Measurements from ENCODE around the gene CCM2.

Gene CCM2

GRCh38 chr7:45092100-45092930 is 92.3 kb downstream of the CCM2 start:
- H3K4me3 ChIP-seq (ENCODE audit: low read length) = no peak overlapping the region
- TF ChIP-seq CTCF (IDR thresholded peaks at IDR 0.05; ENCODE audit: low read length) = no peak
- no peak for TF ChIP-seq EZH2 (optimal IDR thresholded peaks at IDR 0.05; ENCODE audit: low read depth, low read length)
- no peak for TF ChIP-seq EZH2phosphoT487 (IDR thresholded peaks at IDR 0.05; ENCODE audit: low read length)
- H3K36me3 ChIP-seq (replicated peaks; ENCODE audit: insufficient read depth, low read length) = no peaks in the 10 kb centered on the region
- no peaks in the 10 kb centered on the region for H3K79me2 ChIP-seq (ENCODE audit: low read length)
- H2AFZ ChIP-seq (ENCODE audit: low read length) = no peak overlapping the region
- no peaks in the 10 kb centered on the region for H3K9me3 ChIP-seq (replicated peaks; ENCODE audit: insufficient read depth, low read length)
- no peaks in the 10 kb centered on the region for H3K9me2 ChIP-seq (replicated peaks; ENCODE audit: insufficient read depth, low read length)
- no peak overlapping the region for H3K4me2 ChIP-seq (ENCODE audit: low read depth, low read length)
- H3K4me1 ChIP-seq (ENCODE audit: low read length) = no peaks in the 10 kb centered on the region
- H3F3A ChIP-seq (ENCODE audit: insufficient read depth, low read length) = no peaks in the 10 kb centered on the region
- no peak overlapping the region for H3K9ac ChIP-seq (ENCODE audit: low read length)
- DNase-seq = no peak
- H3K27me3 ChIP-seq (replicated peaks; ENCODE audit: insufficient read depth, low read length) = no peaks in the 10 kb centered on the region; the same call in 1 of the 2 replicates
- H4K20me1 ChIP-seq (ENCODE audit: insufficient read depth, low read length) = no peaks in the 10 kb centered on the region
- H3K27ac ChIP-seq (ENCODE audit: low read length) = no peak overlapping the region

GRCh38 chr7:45092931-45093235 is 92.9 kb downstream of the CCM2 start:
- H2AFZ ChIP-seq (ENCODE audit: low read length) = no peak overlapping the region

GRCh38 chr7:45098983-45099839 is 99.2 kb downstream of the CCM2 start:
- TF ChIP-seq EZH2 (optimal IDR thresholded peaks at IDR 0.05; ENCODE audit: low read depth, low read length) (no peak), CTCF (IDR thresholded peaks at IDR 0.05; ENCODE audit: low read length) (no peak), EZH2phosphoT487 (IDR thresholded peaks at IDR 0.05; ENCODE audit: low read length) (no peak)
- no peaks in the 10 kb centered on the region for H3K9me2 ChIP-seq (replicated peaks; ENCODE audit: insufficient read depth, low read length)
- H3K9me3 ChIP-seq (replicated peaks; ENCODE audit: insufficient read depth, low read length) = no peaks in the 10 kb centered on the region
- H3K36me3 ChIP-seq (replicated peaks; ENCODE audit: insufficient read depth, low read length) = peaks cover 16% of the 10 kb centered on the region; the same call in 1 of the 2 replicates
- no peak overlapping the region for H3K9ac ChIP-seq (ENCODE audit: low read length)
- H3K4me3 ChIP-seq (ENCODE audit: low read length) = no peak overlapping the region
- H3K4me2 ChIP-seq (ENCODE audit: low read depth, low read length) = no peak overlapping the region
- H3F3A ChIP-seq (ENCODE audit: insufficient read depth, low read length) = no peaks in the 10 kb centered on the region; the same call in 1 of the 2 replicates
- no peak overlapping the region for H3K27ac ChIP-seq (ENCODE audit: low read length)
- H3K79me2 ChIP-seq (ENCODE audit: low read length) = peaks cover 5% of the 10 kb centered on the region; the same call in 1 of the 2 replicates
- H4K20me1 ChIP-seq (ENCODE audit: insufficient read depth, low read length) = no peaks in the 10 kb centered on the region
- no peak for DNase-seq
- H2AFZ ChIP-seq (ENCODE audit: low read length) = no peak overlapping the region
- H3K27me3 ChIP-seq (replicated peaks; ENCODE audit: insufficient read depth, low read length) = no peaks in the 10 kb centered on the region
- H3K4me1 ChIP-seq (ENCODE audit: low read length) = no peaks in the 10 kb centered on the region

More at GRCh38 chr7:45092931-45093235, 92.9 kb downstream of the CCM2 start:
- Histone ChIP-seq H4K20me1 (ENCODE audit: insufficient read depth, low read length) (no peaks in the 10 kb centered on the region), H3K9me3 (replicated peaks; ENCODE audit: insufficient read depth, low read length) (no peaks in the 10 kb centered on the region), H3K36me3 (replicated peaks; ENCODE audit: insufficient read depth, low read length) (no peaks in the 10 kb centered on the region), H3K4me3 (ENCODE audit: low read length) (no peak overlapping the region), H3F3A (ENCODE audit: insufficient read depth, low read length) (no peaks in the 10 kb centered on the region; the same call in 1 of the 2 replicates), H3K9ac (ENCODE audit: low read length) (no peak overlapping the region), H3K27me3 (replicated peaks; ENCODE audit: insufficient read depth, low read length) (no peaks in the 10 kb centered on the region; the same call in 1 of the 2 replicates), H3K9me2 (replicated peaks; ENCODE audit: insufficient read depth, low read length) (no peaks in the 10 kb centered on the region), H3K79me2 (ENCODE audit: low read length) (no peaks in the 10 kb centered on the region), H3K4me1 (ENCODE audit: low read length) (no peaks in the 10 kb centered on the region), H3K4me2 (ENCODE audit: low read depth, low read length) (no peak overlapping the region), H3K27ac (ENCODE audit: low read length) (no peak overlapping the region)
- no peak for TF ChIP-seq CTCF (IDR thresholded peaks at IDR 0.05; ENCODE audit: low read length)
- no peak for TF ChIP-seq EZH2phosphoT487 (IDR thresholded peaks at IDR 0.05; ENCODE audit: low read length)
- no peak for TF ChIP-seq EZH2 (optimal IDR thresholded peaks at IDR 0.05; ENCODE audit: low read depth, low read length)
- no peak for DNase-seq
